ENCODE results near the gene EFHC1.
"Not testable (repeated sequence)": the region's sequence is repeated elsewhere in the genome, so short reads cannot be mapped to it uniquely, and the experiment has no call there.

Gene EFHC1

GRCh38 chr6:52419809-52420667, at the start of gene EFHC1:
EFHC1 (plus strand) TSS chr6:52420342; CDS start chr6:52420411, 69 bp downstream.
- DNase-seq = peak; percentile 99

DNA sequence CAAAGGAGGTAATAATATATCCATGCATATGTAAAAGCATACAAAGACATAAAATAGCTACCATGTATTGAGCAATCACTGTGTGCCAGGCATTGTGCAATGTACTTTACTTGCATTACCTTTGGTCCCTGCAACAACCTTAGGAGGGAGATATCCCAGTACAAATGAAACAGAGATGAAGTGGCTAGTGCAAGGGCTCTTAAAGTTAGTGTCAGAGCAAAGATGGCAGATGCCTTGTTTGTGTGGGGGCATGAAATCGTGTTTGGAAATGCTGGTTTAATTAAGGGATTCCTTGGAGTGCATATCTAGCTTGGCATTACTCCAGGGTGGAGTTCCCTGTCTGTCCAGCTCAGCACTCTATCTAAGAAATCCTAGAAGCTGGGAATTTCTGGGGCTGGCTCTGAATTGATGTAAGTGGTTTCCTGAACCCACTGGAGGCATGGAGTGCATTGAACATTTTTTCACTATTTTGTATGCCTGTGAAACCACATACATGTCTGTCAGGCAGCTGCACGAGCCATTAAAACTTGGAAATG, 48.4 kb upstream of the EFHC1 start:
- DNase-seq = no peak

DNA sequence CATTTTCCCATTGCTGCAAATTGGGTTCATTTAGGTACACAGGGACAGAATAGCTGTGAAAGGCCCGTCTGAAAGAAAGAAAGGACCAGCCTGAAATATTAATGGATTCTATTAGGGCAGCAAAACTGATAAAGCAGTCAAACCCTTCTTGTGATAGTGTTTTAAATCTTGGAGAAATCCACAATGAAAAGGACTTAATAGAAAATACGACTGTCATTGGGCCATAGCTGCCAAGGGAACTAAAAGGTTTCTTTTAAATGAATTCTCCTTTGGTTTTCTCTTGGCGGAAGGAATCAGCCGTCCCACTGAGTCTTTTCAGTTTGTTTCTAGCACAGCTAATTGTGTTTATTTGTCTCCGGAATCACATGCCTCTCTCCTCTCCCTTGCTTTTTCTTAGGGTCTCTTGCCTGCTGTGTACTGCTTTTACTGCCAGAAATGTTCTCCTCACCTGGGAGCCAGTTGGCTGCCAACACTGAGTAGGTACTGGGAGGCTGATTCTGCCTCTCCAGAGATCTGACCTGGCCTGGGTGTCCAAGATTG, 46.9 kb upstream of the EFHC1 start:
- no peak for DNase-seq

- DNase-seq = no peak
Measured at GRCh38 chr6:52374247-52374646, 45.9 kb upstream of the EFHC1 start.

DNA sequence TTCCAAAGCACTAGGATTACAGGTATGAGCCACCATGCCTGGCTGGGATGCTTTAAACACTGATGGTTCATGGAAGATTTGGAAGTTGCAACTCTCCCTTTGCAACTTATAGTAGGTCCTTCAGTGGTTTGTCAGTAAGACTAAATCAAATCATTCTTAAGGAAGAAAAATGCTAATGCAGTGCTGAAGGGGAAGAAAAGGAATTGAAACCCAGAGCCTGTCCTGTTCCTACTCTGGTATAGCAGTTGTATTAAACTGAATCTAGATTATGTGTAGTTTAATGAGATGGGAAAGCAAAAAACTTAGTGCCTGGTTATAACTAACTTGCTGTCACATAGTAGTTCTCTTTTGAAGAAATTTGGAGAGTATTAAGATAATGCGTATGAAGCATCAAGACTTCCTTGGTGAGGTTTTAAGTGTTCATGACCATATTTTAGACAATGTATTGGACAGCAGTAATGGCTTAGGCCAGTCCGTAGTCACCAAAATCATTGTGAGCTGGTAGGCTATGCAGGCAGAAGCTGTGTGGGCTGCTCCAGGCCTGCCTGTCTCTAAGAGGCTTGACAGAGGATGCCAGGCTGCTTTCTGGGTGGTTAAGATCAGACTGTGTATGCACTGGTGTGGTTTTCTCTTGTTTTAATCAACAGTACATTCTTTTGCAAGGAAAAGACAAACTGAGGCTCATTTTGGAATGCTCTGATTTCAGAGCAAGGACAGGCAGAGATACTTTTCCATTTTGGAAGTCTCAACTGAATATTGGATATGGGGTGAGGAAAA, 44.2 kb upstream of the EFHC1 start:
- no peak for DNase-seq

DNA sequence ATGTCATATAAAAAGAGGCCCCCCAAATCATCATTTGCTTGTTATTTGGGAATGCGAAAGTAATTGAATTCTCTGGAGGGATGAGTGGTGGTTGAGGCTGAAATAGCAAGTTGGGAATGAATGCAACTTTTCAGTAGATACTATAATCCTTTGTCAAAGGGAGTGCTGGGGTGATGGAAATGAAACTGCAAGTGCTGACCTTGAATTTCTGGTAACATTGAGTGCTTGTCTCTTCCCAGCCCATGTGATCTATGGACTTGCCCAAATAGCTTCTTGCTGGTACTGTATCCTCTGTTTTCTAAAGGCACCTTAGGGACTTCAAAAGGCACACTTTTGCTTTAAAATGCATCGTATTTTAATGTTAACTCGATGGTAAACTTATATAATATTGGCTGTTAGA, 43.4 kb upstream of the EFHC1 start:
- no peak for DNase-seq

GRCh38 chr6:52377538-52378221, 42.5 kb upstream of the EFHC1 start:
- DNase-seq = no peak

DNA sequence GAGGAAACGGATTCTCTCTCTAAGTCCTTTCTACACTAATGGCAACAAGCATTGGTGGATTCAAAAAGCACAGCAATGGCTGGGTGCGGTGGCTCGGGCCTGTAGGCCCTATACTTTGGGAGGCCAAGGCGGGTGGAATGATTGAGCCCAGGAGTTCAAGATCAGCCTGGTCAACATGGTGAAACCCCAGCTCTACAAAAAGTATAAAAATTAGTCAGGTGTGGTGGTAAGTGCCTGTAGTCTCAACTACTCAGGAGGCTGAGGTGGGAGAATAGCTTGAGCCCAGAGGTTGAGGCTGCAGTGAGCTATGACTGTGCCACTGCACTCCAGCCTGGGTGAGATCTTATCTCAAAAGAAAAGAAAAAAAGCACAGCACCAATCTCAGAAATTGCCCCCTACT, 38.9 kb upstream of the EFHC1 start:
- DNase-seq = no peak

- no peak for DNase-seq
Measured at GRCh38 chr6:52384145-52384766, 35.9 kb upstream of the EFHC1 start.

DNA sequence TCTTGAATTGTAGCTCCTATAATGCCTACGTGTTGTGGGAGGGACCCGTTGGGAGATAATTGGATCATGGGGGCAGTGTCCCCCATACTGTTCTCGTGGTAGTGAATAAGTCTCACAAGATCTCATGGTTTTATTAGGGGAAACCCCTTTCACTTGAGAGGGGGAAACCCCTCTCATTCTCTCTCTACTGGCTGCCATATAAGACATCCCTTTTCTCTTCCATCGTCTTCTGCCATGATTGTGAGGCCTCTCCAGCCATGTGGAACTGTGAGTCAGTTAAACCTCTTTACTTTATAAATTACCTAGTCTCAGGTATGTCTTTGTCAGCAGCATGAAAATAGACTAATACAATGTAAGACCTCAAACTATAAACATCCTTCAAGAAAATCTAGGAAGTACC, 35.1 kb upstream of the EFHC1 start:
- DNase-seq = no peak

GRCh38 chr6:52388119-52388518, 32.0 kb upstream of the EFHC1 start:
- not testable (repeated sequence) for DNase-seq

DNA sequence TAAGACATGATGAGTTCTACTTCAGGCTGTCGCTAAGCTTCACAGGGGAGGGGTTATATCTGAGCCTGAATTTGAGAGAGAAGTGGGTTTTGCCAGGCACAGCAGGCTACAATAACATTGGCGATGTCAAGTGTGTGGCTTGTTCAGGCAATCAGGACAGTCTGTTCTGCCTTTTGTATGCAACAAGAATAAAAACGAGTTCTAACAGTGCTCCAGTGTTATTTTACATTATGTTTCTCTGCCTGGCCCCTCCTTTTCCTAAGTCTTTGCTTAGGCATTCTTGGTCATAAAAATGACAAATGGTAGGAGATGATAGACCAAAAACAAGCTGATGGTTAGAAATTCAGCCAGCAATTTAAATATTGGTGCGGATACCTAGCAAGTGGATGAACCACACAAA, 31.4 kb upstream of the EFHC1 start:
- DNase-seq = peak; percentile 16

DNA sequence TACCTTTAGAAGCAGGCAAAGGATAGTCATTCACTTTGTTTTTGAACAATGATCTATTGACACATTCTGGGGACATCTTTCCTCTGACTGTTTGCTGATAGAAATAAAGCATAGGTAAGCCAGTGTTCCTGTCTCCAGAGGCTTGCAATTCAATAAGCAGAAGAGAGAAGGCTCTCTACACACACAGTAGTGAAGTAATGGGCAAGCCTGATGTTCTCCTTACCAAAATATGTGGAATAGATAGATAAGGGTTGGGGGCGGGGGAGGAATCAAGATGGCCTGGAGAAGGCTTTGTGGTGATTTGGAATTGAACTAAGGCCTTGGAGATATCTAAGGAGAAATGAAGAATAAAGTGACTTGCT, 30.9 kb upstream of the EFHC1 start:
- no peak for DNase-seq

DNA sequence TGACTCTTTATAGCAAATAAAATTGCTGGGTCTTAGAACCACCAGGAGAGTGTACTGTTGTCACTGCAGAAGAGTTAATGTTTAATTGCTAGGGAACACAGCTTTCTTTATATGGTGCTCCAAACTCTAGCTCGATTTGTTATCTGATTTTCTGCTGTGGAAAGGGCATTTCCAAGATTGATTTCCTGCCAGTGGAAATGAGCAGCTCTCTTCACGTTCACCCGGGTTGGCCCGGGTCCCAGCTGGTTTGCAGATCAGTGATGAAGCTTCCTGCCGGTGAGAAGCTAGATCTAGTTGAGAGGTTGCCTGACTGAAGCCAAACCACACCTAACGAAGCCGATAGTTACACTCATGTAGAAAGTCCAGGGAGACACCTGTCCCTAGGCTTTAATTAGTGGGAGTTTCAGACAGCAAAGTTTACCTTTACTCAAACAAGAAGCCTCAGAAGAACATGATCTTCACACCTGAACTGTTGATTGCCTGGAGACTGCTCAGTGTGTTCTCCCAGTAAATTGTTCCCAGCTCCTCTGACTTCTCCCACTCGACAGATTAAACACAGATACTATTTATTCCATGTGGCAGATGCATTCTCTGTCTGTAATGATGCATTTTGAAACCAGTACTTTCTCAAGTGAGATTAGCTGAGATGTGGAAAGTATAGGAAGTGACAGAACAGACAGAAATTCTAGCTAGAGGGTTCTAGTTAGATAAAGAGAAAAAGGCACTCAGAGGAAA, 30.3 kb upstream of the EFHC1 start:
- peak; percentile 5 for DNase-seq

DNA sequence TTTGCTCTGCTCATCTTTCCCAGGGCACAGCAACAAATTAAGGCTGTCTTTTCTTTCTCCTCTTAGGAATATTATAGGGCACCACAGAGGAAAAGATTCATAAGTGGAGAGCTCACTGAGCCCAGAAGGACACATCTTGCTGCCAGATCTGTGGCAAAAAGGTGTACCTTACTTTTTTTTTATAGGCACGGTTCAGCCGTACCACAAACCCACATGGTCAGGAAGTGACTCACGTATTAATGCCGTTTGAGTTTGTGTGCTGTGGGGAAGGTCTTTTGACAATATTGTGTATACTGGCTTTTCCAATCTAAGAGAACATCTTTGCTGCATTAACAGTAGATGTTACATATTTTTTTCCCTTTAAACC, 29.8 kb upstream of the EFHC1 start:
- no peak for DNase-seq

- no peak for DNase-seq
Measured at GRCh38 chr6:52391599-52391998, 28.5 kb upstream of the EFHC1 start.

GRCh38 chr6:52392944-52393343, 27.2 kb upstream of the EFHC1 start:
- DNase-seq = no peak

DNA sequence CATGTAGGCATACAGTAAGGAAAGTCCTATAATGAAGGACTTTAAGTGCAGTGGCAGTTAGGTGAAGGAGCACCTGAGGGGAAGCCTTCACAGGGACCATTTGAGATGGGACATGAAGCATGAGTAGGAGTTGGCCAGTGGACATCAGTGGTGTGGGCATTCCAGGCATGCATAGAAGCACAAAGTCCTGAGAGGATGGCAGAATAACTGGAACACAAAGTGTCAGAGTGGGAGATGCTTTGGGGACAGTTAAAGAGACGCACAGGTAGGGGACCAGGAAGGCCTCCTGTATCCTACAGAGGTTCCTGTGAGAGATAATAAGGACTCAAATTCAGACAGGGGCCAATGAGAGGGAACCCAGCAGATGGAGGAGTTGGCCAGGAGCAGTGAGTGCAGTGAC, 26.4 kb upstream of the EFHC1 start:
- no peak for DNase-seq

DNA sequence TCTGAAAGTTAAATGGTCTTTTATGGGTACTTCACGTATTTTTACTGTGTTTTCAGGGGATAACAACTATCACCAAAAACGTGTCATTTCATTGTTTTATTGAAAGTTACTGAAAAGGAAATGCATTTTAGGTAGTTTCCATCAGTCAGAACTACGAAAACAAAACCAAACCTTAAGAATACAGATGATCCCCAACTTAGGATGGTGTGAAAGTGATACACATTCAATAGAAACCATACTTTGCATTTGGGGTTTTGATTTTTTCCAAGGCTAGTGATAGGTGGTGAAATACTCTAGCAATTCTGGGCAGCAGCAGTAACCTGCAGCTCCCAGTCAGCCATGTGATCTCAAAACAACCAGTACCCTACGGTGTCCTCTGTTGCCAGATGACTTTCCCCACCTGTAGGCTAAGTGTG, 25.9 kb upstream of the EFHC1 start:
- DNase-seq = no peak

DNA sequence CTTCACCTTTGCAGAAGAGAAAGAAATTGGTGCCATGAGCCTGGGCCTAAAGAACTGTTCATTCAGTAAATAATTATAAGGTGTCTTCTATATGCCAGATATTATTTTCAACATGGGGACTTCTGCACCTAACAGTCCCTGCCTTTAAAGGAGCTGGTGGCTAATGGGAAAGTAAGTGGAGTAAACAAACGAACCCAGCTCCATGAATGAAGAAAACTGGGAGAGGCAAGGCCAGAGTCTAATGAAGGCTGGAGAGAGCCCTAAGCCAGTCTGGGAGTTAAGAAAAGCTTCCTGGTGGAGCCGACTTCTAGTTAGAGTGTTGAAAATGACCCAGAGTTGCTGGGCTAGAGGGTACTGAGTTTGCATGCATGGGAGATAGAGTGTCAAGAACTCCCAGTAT, 24.2 kb upstream of the EFHC1 start:
- no peak for DNase-seq

DNA sequence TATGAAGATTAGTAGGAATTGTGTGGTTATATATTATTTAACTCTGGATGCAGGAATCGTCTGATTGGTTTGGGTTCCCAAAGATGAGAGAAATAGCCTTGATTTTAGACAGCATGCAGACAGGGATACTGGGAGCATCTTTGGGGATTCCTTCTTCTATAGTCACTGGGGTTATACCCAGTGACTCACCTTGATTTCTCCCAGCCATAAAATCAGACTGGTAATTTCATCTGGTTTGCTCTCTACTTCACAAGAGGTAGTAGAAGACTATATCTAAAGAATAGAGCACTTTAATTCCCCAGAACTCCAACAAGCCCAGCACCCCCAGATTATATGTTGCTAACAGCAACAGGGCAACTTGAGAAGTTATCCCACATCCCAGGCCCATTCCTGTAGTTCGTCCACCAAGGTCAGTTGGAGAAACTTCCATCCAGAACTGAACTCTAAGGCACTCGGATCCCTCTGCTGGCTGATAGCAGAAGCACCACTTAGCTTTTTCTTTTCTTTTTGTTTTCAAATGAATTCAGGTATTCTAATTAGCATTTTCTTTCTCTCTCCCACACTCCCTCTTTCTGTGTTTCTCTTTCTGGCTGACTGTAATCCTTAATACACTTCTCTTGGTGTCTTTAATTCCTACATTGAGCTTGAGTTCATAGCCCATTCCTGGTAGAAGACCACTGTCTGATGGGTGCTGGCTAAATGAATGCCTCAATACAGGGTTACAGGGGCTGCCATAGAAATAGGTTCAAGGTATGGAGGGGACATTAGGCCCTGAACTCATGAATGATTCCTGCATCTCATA, 20.4 kb upstream of the EFHC1 start:
- peak; percentile 13 for DNase-seq

Measured in NCI-H345 (cell line).